ENCODE results near the gene IL36A.

The IL36A gene

DNA sequence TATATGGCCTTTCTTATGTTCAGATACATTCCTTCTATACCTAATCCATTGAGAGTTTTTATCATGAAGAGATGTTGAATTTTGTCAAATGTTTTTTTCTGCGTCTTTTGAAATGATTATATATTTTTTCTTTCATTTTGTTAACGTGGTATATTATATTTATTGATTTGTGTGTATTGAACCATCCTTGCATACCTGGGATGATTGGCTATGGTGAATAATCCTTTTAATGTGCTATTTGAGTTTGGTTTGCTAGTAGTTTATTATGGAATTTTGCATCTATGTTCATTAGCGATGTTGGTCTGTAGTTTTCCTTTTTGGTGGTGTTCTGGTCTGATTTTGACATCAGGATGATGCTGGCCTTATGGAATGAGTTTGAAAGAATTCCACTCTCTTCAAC is 15.6 kb upstream of the IL36A start:
- TF ChIP-seq, protein P1, sequence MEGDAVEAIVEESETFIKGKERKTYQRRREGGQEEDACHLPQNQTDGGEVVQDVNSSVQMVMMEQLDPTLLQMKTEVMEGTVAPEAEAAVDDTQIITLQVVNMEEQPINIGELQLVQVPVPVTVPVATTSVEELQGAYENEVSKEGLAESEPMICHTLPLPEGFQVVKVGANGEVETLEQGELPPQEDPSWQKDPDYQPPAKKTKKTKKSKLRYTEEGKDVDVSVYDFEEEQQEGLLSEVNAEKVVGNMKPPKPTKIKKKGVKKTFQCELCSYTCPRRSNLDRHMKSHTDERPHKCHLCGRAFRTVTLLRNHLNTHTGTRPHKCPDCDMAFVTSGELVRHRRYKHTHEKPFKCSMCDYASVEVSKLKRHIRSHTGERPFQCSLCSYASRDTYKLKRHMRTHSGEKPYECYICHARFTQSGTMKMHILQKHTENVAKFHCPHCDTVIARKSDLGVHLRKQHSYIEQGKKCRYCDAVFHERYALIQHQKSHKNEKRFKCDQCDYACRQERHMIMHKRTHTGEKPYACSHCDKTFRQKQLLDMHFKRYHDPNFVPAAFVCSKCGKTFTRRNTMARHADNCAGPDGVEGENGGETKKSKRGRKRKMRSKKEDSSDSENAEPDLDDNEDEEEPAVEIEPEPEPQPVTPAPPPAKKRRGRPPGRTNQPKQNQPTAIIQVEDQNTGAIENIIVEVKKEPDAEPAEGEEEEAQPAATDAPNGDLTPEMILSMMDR (conservative IDR thresholded peaks at IDR 0.05; ENCODE audit: low read depth, low read length), result no peak
- no peak overlapping the region for H3K4me3 ChIP-seq (ENCODE audit: low read length)
- no peak for DNase-seq (ENCODE audit: low read depth)

DNA sequence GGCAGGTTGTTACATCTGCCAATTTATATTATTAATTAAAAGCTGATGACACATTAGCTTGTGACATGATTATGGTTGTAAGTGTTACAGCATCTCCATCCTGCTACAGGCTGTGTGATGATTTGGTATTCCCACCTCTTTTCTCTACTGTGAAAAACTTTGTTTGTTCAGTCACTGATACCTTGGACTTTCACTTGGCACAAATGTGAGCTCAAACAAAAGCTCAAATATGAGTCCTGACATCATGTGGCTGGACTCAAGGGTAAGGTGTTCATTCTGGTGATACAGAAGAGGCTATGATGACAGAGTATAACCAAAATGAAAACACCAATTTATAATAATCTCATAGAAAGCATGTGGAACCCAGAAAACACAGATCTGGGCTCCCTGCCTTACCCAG is 11.4 kb upstream of the IL36A start:
- TF ChIP-seq, protein P1 (conservative IDR thresholded peaks at IDR 0.05; ENCODE audit: low read depth, low read length), result no peak
- DNase-seq (ENCODE audit: low read depth), result no peak
- H3K4me3 ChIP-seq (ENCODE audit: low read length), result no peak overlapping the region

DNA sequence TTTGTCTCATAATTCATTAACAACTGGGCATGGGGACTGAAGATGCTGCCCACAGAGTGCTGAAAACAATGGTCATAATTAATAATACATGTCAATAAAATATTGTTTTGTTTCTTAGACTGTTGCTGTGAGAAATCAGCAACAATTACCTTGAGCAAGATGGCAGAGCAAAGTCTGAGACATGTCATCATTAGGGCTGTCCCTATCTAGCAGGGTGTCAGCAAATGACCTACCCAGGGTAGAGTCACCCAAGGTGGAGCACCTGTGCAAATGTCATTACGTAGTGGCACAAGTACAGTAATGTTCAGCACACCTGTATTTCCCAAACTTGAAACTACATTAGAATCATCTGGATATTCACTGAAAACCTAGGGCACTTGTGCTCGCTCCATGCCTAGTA is 10.6 kb upstream of the IL36A start:
- no peak for DNase-seq (ENCODE audit: low read depth)
- TF ChIP-seq, protein P1 (conservative IDR thresholded peaks at IDR 0.05; ENCODE audit: low read depth, low read length), result no peak
- H3K4me3 ChIP-seq (ENCODE audit: low read length), result no peak overlapping the region

DNA sequence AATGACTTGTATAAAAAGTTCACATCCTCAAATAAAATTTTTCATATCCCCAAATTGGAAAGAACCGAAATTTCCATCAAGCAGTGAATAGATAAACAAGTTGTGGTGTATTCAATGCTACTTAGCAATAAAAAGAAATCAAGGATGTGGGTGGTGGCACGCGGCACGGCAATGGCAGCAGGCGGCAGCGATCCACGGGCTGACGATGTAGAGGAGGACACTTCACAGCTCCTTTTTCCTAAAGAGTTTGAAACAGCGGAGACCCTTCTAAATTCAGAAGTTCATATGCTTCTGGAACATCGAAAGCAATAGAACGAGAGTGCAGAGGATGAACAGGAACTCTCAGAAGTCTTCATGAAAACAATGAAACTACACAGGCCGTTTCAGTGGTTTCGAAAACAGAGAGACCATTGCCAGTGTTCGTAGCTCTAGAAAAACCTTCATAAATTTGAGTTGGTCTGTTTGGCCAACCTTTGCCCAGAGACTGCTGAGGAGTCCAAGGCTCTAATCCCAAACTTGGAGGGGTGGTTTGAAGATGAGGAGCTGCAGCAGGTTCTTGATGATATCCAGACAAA is 9.8 kb upstream of the IL36A start:
- H3K4me3 ChIP-seq (ENCODE audit: low read length), result no peak overlapping the region
- DNase-seq (ENCODE audit: low read depth), result no peak
- TF ChIP-seq, protein P1 (conservative IDR thresholded peaks at IDR 0.05; ENCODE audit: low read depth, low read length), result no peak

DNA sequence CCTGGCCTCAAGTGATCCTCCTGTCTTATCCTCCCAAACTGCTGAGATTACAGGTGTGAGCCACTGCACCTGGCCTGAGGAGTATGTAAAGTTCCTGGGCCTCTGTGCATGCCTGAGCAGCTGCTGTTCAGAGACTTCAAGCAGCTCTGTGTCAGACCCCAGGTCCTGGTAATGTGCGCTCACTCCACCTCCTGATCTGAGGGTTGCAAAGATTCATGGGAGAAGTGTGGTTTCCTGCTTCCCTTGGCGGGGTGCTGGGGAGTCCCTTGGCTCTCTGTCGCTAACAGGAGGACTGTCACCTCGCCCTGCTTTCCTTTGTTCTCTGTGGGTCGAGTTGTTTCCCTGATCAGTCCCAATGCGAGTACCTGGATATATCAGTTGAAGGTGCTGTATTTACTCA is 8.6 kb upstream of the IL36A start:
- no peak for DNase-seq (ENCODE audit: low read depth)
- no peak overlapping the region for H3K4me3 ChIP-seq (ENCODE audit: low read length)
- TF ChIP-seq, protein P1 (conservative IDR thresholded peaks at IDR 0.05; ENCODE audit: low read depth, low read length), result no peak

DNA sequence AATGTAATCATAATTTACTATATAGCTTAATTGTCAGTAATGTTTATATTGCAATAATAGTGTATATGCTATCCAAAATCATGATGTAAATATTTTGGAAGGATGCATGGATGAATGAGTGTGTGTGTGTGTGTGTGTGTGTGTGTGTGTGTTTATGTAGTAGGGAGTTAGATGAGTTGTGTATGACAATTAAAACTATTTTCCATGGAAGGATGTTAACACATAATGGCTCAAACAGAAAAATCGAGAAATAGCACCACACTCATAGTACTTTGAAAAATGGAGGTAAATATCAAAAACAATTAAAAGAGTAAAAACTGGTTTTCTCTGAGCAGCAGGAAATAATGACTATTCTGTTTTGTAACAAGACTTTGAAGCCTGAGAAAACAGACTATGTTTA is 8.1 kb upstream of the IL36A start:
- no peak overlapping the region for H3K4me3 ChIP-seq (ENCODE audit: low read length)
- TF ChIP-seq, protein P1 (conservative IDR thresholded peaks at IDR 0.05; ENCODE audit: low read depth, low read length), result no peak
- no peak for DNase-seq (ENCODE audit: low read depth)

DNA sequence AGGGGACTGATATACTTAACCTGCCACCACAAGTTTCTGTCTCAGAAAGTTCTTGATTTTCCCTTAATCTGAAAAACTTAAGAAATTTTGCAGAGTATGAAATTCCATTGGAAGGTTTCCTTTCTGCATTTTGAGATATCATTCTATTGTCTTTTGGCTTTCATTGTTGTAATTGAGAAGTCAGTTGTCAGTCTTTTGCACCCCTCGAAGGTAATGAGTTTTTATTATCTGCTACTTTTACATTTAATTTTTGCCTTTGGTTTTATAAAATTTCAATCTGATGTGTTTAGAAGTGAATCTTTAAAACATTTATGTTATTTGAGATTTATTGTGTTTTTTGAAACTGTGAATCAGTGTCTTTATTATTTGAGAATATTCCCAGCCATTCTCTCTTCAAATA is 4.8 kb upstream of the IL36A start:
- no peak for DNase-seq (ENCODE audit: low read depth)
- H3K4me3 ChIP-seq (ENCODE audit: low read length), result no peak overlapping the region
- TF ChIP-seq, protein P1 (conservative IDR thresholded peaks at IDR 0.05; ENCODE audit: low read depth, low read length), result no peak

Measured in retinal pigment epithelial cell (primary cell).